ENCODE measurements around the gene GGCX.

GGCX gene

GRCh38 chr2:85505551-85506238, 55.6 kb downstream of the GGCX start:
- H3K27ac ChIP-seq (ENCODE audit: low read depth, low read length), result no peak overlapping the region
- no CpG with 5 or more reads among the region's 10 CpGs for WGBS (ENCODE audit: extremely low coverage, insufficient coverage, low lambda C conversion rate)

GRCh38 chr2:85504778-85505261, 56.5 kb downstream of the GGCX start:
- no peak overlapping the region for H3K4me2 ChIP-seq (ENCODE audit: low read length)
- H4K5ac ChIP-seq (ENCODE audit: low read length), result no peak overlapping the region
- WGBS (ENCODE audit: extremely low coverage, insufficient coverage, low lambda C conversion rate), result no CpG with 5 or more reads among the region's 3 CpGs
- H3K27ac ChIP-seq (ENCODE audit: low read depth, low read length), result no peak overlapping the region
- H3K27me3 ChIP-seq (ENCODE audit: insufficient read depth, low read length, poor library complexity), result no peaks in the 10 kb centered on the region
- H3K4me1 ChIP-seq (ENCODE audit: control insufficient read depth, low read depth, low read length), result no peaks in the 10 kb centered on the region
- H4K8ac ChIP-seq (ENCODE audit: low read depth, low read length), result no peak overlapping the region
- no peak overlapping the region for H2BK15ac ChIP-seq (replicated peaks; ENCODE audit: low read depth)
- no peak for DNase-seq
- H3K4me3 ChIP-seq (ENCODE audit: low read length), result no peak overlapping the region
- no peaks in the 10 kb centered on the region for H3K36me3 ChIP-seq (ENCODE audit: control insufficient read depth, insufficient read depth, low read length)
- no peak overlapping the region for H2BK120ac ChIP-seq (ENCODE audit: low read depth, low read length)
- H3K56ac ChIP-seq (ENCODE audit: low read length), result no peak overlapping the region
- H2AK5ac ChIP-seq (ENCODE audit: low read length), result no peak overlapping the region
- no peaks in the 10 kb centered on the region for H3K79me1 ChIP-seq (ENCODE audit: low read length)
- H3K79me2 ChIP-seq (ENCODE audit: control insufficient read depth, insufficient read depth, low read length), result no peaks in the 10 kb centered on the region
- H3K18ac ChIP-seq (ENCODE audit: low read length), result no peak overlapping the region
- no peak overlapping the region for H3K23ac ChIP-seq (ENCODE audit: low read length)
- no peak overlapping the region for H3K9ac ChIP-seq (ENCODE audit: low read length)
- no peak overlapping the region for H3K4ac ChIP-seq (ENCODE audit: low read depth, low read length)
- no peak overlapping the region for H2BK5ac ChIP-seq (ENCODE audit: low read length)

More at GRCh38 chr2:85505551-85506238, 55.6 kb downstream of the GGCX start:
- Histone ChIP-seq H3K23ac (ENCODE audit: low read length) (no peak overlapping the region), H2BK5ac (ENCODE audit: low read length) (no peak overlapping the region), H2BK15ac (replicated peaks; ENCODE audit: low read depth) (no peak overlapping the region), H2BK120ac (ENCODE audit: low read depth, low read length) (no peak overlapping the region), H3K79me2 (ENCODE audit: control insufficient read depth, insufficient read depth, low read length) (no peaks in the 10 kb centered on the region), H3K9ac (ENCODE audit: low read length) (no peak overlapping the region), H3K4me1 (ENCODE audit: control insufficient read depth, low read depth, low read length) (no peaks in the 10 kb centered on the region), H3K18ac (ENCODE audit: low read length) (no peak overlapping the region), H3K79me1 (ENCODE audit: low read length) (no peaks in the 10 kb centered on the region), H3K4me2 (ENCODE audit: low read length) (no peak overlapping the region), H3K4me3 (ENCODE audit: low read length) (no peak overlapping the region), H2AK5ac (ENCODE audit: low read length) (no peak overlapping the region), H3K4ac (ENCODE audit: low read depth, low read length) (no peak overlapping the region), H3K27me3 (ENCODE audit: insufficient read depth, low read length, poor library complexity) (no peaks in the 10 kb centered on the region), H3K36me3 (ENCODE audit: control insufficient read depth, insufficient read depth, low read length) (no peaks in the 10 kb centered on the region), H4K5ac (ENCODE audit: low read length) (no peak overlapping the region), H3K56ac (ENCODE audit: low read length) (no peak overlapping the region), H4K8ac (ENCODE audit: low read depth, low read length) (no peak overlapping the region)
- DNase-seq, result no peak

- no peak overlapping the region for H4K5ac ChIP-seq (ENCODE audit: low read length)
- H3K79me2 ChIP-seq (ENCODE audit: control insufficient read depth, insufficient read depth, low read length), result no peaks in the 10 kb centered on the region
- no peak overlapping the region for H2AK5ac ChIP-seq (ENCODE audit: low read length)
- no peak overlapping the region for H3K27ac ChIP-seq (ENCODE audit: low read depth, low read length)
- H3K4me1 ChIP-seq (ENCODE audit: control insufficient read depth, low read depth, low read length), result no peaks in the 10 kb centered on the region
- no peak overlapping the region for H3K9ac ChIP-seq (ENCODE audit: low read length)
- no peak overlapping the region for H3K4me2 ChIP-seq (ENCODE audit: low read length)
- no peak overlapping the region for H3K4me3 ChIP-seq (ENCODE audit: low read length)
- no peak overlapping the region for H2BK15ac ChIP-seq (replicated peaks; ENCODE audit: low read depth)
- no peaks in the 10 kb centered on the region for H3K27me3 ChIP-seq (ENCODE audit: insufficient read depth, low read length, poor library complexity)
- H3K36me3 ChIP-seq (ENCODE audit: control insufficient read depth, insufficient read depth, low read length), result no peaks in the 10 kb centered on the region
- no peaks in the 10 kb centered on the region for H3K79me1 ChIP-seq (ENCODE audit: low read length)
- no CpG with 5 or more reads among the region's 18 CpGs for WGBS (ENCODE audit: extremely low coverage, insufficient coverage, low lambda C conversion rate)
- H3K56ac ChIP-seq (ENCODE audit: low read length), result peak overlapping the region; percentile 7
- no peak overlapping the region for H2BK120ac ChIP-seq (ENCODE audit: low read depth, low read length)
- no peak overlapping the region for H2BK5ac ChIP-seq (ENCODE audit: low read length)
- no peak for DNase-seq
- H4K8ac ChIP-seq (ENCODE audit: low read depth, low read length), result no peak overlapping the region
- no peak overlapping the region for H3K23ac ChIP-seq (ENCODE audit: low read length)
- H3K4ac ChIP-seq (ENCODE audit: low read depth, low read length), result no peak overlapping the region
- H3K18ac ChIP-seq (ENCODE audit: low read length), result no peak overlapping the region
Observed at GRCh38 chr2:85503851-85504777, 57.2 kb downstream of the GGCX start.

- no peak for DNase-seq
- H3K4me1 ChIP-seq (ENCODE audit: control insufficient read depth, low read depth, low read length), result no peaks in the 10 kb centered on the region
Observed at GRCh38 chr2:85503168-85503850, 58.0 kb downstream of the GGCX start.

GRCh38 chr2:85502720-85503119, 58.6 kb downstream of the GGCX start:
- no peaks in the 10 kb centered on the region for H3K4me1 ChIP-seq (ENCODE audit: control insufficient read depth, low read depth, low read length)
- no peaks in the 10 kb centered on the region for H3K36me3 ChIP-seq (ENCODE audit: control insufficient read depth, insufficient read depth, low read length)
- H3K4ac ChIP-seq (ENCODE audit: low read depth, low read length), result no peak overlapping the region
- no peak overlapping the region for H3K18ac ChIP-seq (ENCODE audit: low read length)
- no peak overlapping the region for H2BK15ac ChIP-seq (replicated peaks; ENCODE audit: low read depth)
- no peaks in the 10 kb centered on the region for H3K27me3 ChIP-seq (ENCODE audit: insufficient read depth, low read length, poor library complexity)
- no peak overlapping the region for H4K8ac ChIP-seq (ENCODE audit: low read depth, low read length)
- H3K79me1 ChIP-seq (ENCODE audit: low read length), result no peaks in the 10 kb centered on the region
- WGBS (ENCODE audit: extremely low coverage, insufficient coverage, low lambda C conversion rate), result no CpG with 5 or more reads among the region's 3 CpGs
- no peak overlapping the region for H3K23ac ChIP-seq (ENCODE audit: low read length)
- no peak overlapping the region for H4K5ac ChIP-seq (ENCODE audit: low read length)
- no peak for DNase-seq
- no peak overlapping the region for H3K56ac ChIP-seq (ENCODE audit: low read length)
- no peak overlapping the region for H3K4me3 ChIP-seq (ENCODE audit: low read length)
- no peak overlapping the region for H2BK5ac ChIP-seq (ENCODE audit: low read length)
- H3K9ac ChIP-seq (ENCODE audit: low read length), result no peak overlapping the region
- no peak overlapping the region for H3K4me2 ChIP-seq (ENCODE audit: low read length)
- H2AK5ac ChIP-seq (ENCODE audit: low read length), result no peak overlapping the region
- no peaks in the 10 kb centered on the region for H3K79me2 ChIP-seq (ENCODE audit: control insufficient read depth, insufficient read depth, low read length)
- no peak overlapping the region for H2BK120ac ChIP-seq (ENCODE audit: low read depth, low read length)
- H3K27ac ChIP-seq (ENCODE audit: low read depth, low read length), result no peak overlapping the region

More at GRCh38 chr2:85503168-85503850, 58.0 kb downstream of the GGCX start:
- H3K27me3 ChIP-seq (ENCODE audit: insufficient read depth, low read length, poor library complexity), result no peaks in the 10 kb centered on the region
- H3K56ac ChIP-seq (ENCODE audit: low read length), result no peak overlapping the region
- H3K23ac ChIP-seq (ENCODE audit: low read length), result no peak overlapping the region
- no peak overlapping the region for H2AK5ac ChIP-seq (ENCODE audit: low read length)
- H3K9ac ChIP-seq (ENCODE audit: low read length), result no peak overlapping the region
- no peak overlapping the region for H2BK15ac ChIP-seq (replicated peaks; ENCODE audit: low read depth)
- H4K8ac ChIP-seq (ENCODE audit: low read depth, low read length), result no peak overlapping the region
- H3K79me1 ChIP-seq (ENCODE audit: low read length), result no peaks in the 10 kb centered on the region
- H3K18ac ChIP-seq (ENCODE audit: low read length), result no peak overlapping the region
- H3K27ac ChIP-seq (ENCODE audit: low read depth, low read length), result no peak overlapping the region
- no peak overlapping the region for H3K4ac ChIP-seq (ENCODE audit: low read depth, low read length)
- H3K36me3 ChIP-seq (ENCODE audit: control insufficient read depth, insufficient read depth, low read length), result no peaks in the 10 kb centered on the region
- no peak overlapping the region for H3K4me2 ChIP-seq (ENCODE audit: low read length)
- no peak overlapping the region for H3K4me3 ChIP-seq (ENCODE audit: low read length)
- H2BK5ac ChIP-seq (ENCODE audit: low read length), result no peak overlapping the region
- no CpG with 5 or more reads among the region's 17 CpGs for WGBS (ENCODE audit: extremely low coverage, insufficient coverage, low lambda C conversion rate)
- H3K79me2 ChIP-seq (ENCODE audit: control insufficient read depth, insufficient read depth, low read length), result no peaks in the 10 kb centered on the region
- H2BK120ac ChIP-seq (ENCODE audit: low read depth, low read length), result no peak overlapping the region
- H4K5ac ChIP-seq (ENCODE audit: low read length), result no peak overlapping the region

Data from mesendoderm (in vitro differentiated cells).